ENCODE measurements around the gene CDH15.

CDH15 gene

DNA sequence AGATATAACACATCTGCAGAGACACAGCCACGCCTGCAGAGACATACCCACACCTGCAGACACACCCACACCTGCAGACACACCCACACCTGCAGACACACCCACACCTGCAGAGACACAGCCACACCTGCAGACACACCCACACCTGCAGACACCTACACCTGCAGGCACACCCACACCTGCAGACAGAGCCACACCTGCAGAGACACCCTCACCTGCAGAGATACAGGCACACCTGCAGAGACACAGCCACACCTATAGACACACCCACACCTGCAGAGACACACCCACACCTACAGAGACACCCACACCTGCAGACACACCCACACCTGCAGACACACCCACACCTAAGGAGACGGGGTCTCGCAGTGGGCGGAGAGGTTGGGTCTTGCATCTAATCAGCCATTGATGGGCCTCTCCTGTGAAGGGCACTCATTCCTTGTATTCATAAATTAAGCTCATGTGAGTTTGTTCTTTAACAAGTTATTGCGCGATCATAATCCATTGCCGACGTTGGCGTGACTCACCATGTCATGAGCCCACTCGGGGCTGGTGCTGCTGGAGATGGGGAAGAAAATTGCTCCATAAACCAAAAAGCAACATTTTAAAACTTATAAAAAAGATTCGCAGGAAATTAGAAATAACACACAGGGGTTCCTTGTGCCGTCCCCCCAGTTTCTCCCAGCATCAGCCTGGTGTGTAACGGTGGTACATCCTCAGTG, 28.9 kb upstream of the CDH15 start:
- H3K9me2 ChIP-seq (ENCODE audit: low read depth, low read length) = no peaks in the 10 kb centered on the region

DNA sequence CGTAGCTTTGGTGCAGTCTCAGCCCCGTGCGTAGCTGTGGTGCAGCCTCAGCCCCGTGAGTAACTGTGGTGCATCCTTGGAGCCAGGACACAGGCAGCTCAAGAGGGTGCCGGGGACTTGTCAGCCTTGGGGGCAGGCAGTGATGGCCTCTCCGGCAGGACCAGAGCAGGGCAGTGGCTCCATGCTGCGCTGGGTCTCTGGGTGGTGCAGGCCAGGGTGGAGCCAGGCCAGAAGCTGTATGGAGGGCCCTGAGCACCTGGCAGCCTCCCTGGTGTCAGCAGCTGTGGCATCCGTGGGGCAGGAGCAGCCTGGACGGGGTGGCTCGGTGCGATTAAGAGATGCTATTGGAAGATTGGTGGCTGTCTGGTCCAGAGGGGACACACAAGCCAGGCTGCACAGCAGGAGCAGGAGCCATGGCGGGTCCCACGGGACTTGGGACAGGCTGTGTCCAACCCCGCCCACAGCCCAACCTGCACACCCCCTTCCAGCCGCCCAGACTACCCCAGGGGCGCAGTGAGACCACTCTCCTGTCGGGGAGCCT, 28.3 kb upstream of the CDH15 start:
- TF ChIP-seq, protein P1, sequence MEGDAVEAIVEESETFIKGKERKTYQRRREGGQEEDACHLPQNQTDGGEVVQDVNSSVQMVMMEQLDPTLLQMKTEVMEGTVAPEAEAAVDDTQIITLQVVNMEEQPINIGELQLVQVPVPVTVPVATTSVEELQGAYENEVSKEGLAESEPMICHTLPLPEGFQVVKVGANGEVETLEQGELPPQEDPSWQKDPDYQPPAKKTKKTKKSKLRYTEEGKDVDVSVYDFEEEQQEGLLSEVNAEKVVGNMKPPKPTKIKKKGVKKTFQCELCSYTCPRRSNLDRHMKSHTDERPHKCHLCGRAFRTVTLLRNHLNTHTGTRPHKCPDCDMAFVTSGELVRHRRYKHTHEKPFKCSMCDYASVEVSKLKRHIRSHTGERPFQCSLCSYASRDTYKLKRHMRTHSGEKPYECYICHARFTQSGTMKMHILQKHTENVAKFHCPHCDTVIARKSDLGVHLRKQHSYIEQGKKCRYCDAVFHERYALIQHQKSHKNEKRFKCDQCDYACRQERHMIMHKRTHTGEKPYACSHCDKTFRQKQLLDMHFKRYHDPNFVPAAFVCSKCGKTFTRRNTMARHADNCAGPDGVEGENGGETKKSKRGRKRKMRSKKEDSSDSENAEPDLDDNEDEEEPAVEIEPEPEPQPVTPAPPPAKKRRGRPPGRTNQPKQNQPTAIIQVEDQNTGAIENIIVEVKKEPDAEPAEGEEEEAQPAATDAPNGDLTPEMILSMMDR (IDR thresholded peaks at IDR 0.05; ENCODE audit: low read length) = no peak
- TF ChIP-seq EZH2 (IDR thresholded peaks at IDR 0.05; ENCODE audit: borderline replicate concordance, low read length) = no peak

More for the DNA sequence above, 28.9 kb upstream of the CDH15 start:
- Histone ChIP-seq H2AFZ (ENCODE audit: low read length) (no peak overlapping the region), H3K4me1 (ENCODE audit: insufficient read depth, low read length, severe bottlenecking) (no peaks in the 10 kb centered on the region), H3K27me3 (ENCODE audit: insufficient read depth, low read length) (no peaks in the 10 kb centered on the region), H4K20me1 (ENCODE audit: insufficient read depth, low read length) (no peaks in the 10 kb centered on the region), H3K27ac (ENCODE audit: low read depth, low read length, poor library complexity, severe bottlenecking) (no peak overlapping the region), H3K9ac (ENCODE audit: low read length) (no peak overlapping the region), H3K4me2 (ENCODE audit: low read length) (no peak overlapping the region), H3K79me2 (ENCODE audit: insufficient read depth, low read length) (no peaks in the 10 kb centered on the region), H3K36me3 (ENCODE audit: insufficient read depth, low read length) (peaks cover 99% of the 10 kb centered on the region), H3F3A (ENCODE audit: insufficient read depth, low read length) (no peaks in the 10 kb centered on the region), H3K9me3 (ENCODE audit: low read length) (0 out of 2 replicates have a peak, but pooled peaks cover under 1% of the 10 kb centered on the region), H3K4me3 (ENCODE audit: low read depth, low read length, poor library complexity, severe bottlenecking) (no peak overlapping the region)
- TF ChIP-seq EZH2 (IDR thresholded peaks at IDR 0.05; ENCODE audit: borderline replicate concordance, low read length) = no peak
- TF ChIP-seq, protein P1 (IDR thresholded peaks at IDR 0.05; ENCODE audit: low read length) = no peak

DNA sequence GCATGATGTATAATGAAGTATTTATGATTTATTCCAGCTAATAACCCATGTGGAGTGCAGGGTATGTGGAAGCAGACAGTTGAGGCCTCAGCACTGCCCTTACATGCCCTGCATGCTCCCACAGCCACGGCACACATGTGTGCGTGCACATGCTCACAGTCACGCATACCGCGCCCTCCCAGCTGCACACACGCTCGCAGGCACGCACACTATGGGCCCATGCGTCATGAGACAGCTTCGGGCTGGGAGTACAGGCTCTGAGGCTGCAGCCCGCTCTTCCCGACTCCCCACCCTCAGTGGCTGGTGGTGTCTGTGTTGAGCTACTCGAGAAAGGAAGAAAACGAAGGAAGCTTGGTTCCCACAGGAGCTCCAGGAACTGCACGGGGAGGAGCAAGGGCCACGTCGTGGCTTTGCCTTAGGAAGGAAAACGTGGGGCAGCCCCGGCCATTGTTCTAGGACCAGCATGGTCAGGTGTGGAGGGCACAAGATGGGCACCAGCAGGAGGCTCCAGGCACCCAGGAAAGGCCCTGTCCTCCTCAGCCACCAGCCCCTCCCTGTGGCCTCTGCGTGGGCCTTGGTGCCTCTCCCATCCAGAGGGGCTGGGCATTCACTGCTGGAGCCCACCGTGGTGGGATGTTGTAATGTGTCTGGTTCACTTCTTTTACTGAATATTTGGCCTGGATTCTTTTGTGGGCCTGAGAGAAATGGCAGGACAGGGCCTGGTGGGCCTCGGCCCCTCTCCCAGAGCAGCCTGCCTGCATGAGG, 27.5 kb upstream of the CDH15 start:
- no peak overlapping the region for H2AFZ ChIP-seq (ENCODE audit: low read length)
- no peaks in the 10 kb centered on the region for H3K4me1 ChIP-seq (ENCODE audit: insufficient read depth, low read length, severe bottlenecking)
- peaks cover 11% of the 10 kb centered on the region for H3K9me3 ChIP-seq (ENCODE audit: low read length)
- TF ChIP-seq EZH2 (IDR thresholded peaks at IDR 0.05; ENCODE audit: borderline replicate concordance, low read length) = no peak
- TF ChIP-seq, protein P1 (IDR thresholded peaks at IDR 0.05; ENCODE audit: low read length) = no peak
- peaks cover 99% of the 10 kb centered on the region for H3K36me3 ChIP-seq (ENCODE audit: insufficient read depth, low read length)
- no peaks in the 10 kb centered on the region for H4K20me1 ChIP-seq (ENCODE audit: insufficient read depth, low read length)
- H3F3A ChIP-seq (ENCODE audit: insufficient read depth, low read length) = no peaks in the 10 kb centered on the region
- H3K79me2 ChIP-seq (ENCODE audit: insufficient read depth, low read length) = no peaks in the 10 kb centered on the region
- H3K9me2 ChIP-seq (ENCODE audit: low read depth, low read length) = no peaks in the 10 kb centered on the region
- H3K9ac ChIP-seq (ENCODE audit: low read length) = no peak overlapping the region
- no peak overlapping the region for H3K4me3 ChIP-seq (ENCODE audit: low read depth, low read length, poor library complexity, severe bottlenecking)
- H3K4me2 ChIP-seq (ENCODE audit: low read length) = no peak overlapping the region
- no peak overlapping the region for H3K27ac ChIP-seq (ENCODE audit: low read depth, low read length, poor library complexity, severe bottlenecking)
- H3K27me3 ChIP-seq (ENCODE audit: insufficient read depth, low read length) = no peaks in the 10 kb centered on the region

More for the DNA sequence above, 28.3 kb upstream of the CDH15 start:
- Histone ChIP-seq H3K27me3 (ENCODE audit: insufficient read depth, low read length) (no peaks in the 10 kb centered on the region), H3K4me3 (ENCODE audit: low read depth, low read length, poor library complexity, severe bottlenecking) (no peak overlapping the region), H3K9ac (ENCODE audit: low read length) (no peak overlapping the region), H3K9me3 (ENCODE audit: low read length) (peaks cover 2% of the 10 kb centered on the region; the same call in 1 of the 2 replicates), H2AFZ (ENCODE audit: low read length) (no peak overlapping the region), H3K4me1 (ENCODE audit: insufficient read depth, low read length, severe bottlenecking) (no peaks in the 10 kb centered on the region), H3K79me2 (ENCODE audit: insufficient read depth, low read length) (no peaks in the 10 kb centered on the region), H4K20me1 (ENCODE audit: insufficient read depth, low read length) (no peaks in the 10 kb centered on the region), H3K4me2 (ENCODE audit: low read length) (no peak overlapping the region), H3F3A (ENCODE audit: insufficient read depth, low read length) (no peaks in the 10 kb centered on the region), H3K27ac (ENCODE audit: low read depth, low read length, poor library complexity, severe bottlenecking) (no peak overlapping the region), H3K36me3 (ENCODE audit: insufficient read depth, low read length) (peaks cover 99% of the 10 kb centered on the region), H3K9me2 (ENCODE audit: low read depth, low read length) (no peaks in the 10 kb centered on the region)

Data from OCI-LY1 (cell line).